GM19043 (cell line): Measurements from ENCODE around the gene HTR7.
"Not testable (repeated sequence)": the region's sequence is repeated elsewhere in the genome, so short reads cannot be mapped to it uniquely, and the experiment has no call there.

Experiments used
- ATAC-seq: cut with Tn5 transposase; IDR thresholded peaks from one replicate; pipeline ENCODE4 v1.9.1; 2021; ENCODE audit warnings: low read depth; ENCODE audit not compliant: unreplicated experiment

The HTR7 gene

DNA sequence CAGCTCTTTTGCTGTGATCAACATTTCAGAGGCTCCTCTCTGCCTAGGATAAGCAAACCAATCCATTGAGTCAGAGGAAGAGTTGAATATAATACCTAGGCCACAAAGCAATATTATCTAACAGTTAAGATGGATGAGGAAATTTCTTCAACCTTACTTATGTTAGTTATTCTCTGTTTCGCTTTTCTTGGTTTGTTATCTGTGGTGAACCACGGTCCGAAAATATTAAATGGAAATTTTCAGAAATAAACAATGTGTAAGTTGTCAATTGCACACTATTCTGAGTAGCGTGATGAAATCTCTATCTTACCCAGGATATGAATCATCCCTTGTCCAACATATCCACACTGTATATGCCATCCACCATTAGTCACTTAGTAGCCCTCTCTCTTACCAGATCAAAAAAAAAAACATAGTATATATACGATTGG lies 1.5 kb upstream of the HTR7 start:
- no peak for ATAC-seq

DNA sequence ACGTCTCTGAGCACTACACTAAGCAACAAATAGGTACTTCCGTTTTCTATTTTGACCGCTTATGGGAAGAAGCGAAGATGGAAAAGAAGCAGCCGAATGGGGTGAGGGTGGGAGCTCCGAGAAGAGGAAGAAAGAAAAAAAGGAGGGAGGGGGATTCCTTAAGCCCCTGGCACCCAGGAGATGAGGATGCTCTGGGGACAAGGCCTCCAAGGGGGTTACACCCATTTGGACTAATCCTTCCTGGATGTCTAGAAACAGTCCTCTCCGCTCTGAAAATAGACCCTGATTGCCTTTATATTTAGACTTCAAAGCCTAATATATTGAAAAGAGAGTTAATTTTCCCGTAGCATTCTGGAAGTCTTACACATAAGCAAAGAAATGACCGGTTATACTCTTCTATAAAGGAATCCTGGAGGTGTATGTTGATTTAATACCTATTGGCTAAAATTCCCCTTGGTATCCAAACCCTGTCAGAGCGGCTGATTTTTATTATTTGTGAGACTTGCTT lies 676 bp upstream of the HTR7 start:
- no peak for ATAC-seq

DNA sequence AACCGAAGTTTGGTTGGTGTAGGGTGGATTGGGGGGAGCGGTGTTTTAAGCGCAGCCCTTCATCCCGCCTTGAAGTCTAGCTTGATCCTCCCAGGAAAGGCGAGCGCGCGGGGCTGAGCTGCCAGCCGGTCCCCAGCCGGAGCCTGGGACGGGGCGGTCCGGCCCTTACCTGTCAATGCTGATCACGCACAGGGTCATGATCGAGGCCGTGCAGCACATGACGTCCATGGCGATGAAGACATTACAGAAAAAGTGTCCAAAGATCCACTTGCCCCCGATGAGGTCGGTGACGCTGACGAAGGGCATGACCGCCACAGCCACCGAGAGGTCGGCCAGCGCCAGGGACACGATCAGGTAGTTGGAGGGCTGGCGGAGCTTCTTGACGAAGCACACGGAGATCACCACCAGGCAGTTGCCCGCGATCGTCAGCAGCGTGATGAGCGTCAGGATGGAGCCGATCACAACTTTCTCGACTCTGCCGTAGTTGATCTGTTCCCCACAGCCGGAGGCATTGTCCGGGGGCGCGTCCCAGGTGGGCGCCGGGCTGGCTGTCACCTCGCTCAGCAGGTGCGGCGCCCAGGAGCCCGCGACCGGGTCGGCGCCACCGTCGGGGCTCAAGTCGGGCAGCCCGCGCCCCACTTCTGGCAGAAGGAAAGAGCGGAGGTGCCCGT lies 740 bp downstream of the HTR7 start:
- ATAC-seq, result peak; percentile 8

DNA sequence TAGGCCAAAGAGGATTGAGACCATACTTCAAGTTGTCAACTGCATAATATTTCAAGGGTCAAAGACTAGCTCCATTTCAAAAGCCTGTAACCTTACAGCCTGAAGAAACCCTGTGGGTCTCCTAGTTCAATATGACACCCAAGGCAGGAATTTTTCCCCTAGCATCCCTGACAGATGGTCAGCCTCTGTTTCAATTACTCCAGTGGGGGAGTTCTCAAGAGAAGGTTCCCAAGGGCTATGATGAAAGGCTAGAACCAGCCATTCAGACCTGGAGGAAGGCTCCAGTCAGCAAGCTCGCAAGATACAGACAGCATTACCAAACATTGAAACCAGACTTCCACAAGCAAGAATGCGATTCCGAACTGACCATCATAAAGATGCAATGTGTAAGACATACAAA lies 1.6 kb downstream of the HTR7 start:
- ATAC-seq, result no peak

DNA sequence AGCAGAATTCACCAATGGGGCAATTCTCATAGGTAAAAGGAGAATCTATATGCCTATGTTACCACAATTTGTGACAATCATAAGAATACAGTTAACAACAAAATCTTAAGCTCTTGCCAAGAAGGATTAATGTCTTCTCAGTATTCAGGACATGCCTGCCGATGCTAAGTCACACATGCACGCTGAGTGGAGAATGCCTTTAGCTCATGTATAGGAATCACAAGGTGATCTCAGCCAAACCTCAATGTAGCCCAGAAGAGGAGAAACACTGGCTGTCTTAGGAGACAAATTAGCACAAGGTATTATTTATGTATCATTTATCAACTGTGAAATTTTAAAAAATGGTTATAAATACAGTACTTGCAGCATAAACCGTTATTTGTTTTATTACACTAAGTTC lies 2.7 kb downstream of the HTR7 start:
- ATAC-seq, result no peak

DNA sequence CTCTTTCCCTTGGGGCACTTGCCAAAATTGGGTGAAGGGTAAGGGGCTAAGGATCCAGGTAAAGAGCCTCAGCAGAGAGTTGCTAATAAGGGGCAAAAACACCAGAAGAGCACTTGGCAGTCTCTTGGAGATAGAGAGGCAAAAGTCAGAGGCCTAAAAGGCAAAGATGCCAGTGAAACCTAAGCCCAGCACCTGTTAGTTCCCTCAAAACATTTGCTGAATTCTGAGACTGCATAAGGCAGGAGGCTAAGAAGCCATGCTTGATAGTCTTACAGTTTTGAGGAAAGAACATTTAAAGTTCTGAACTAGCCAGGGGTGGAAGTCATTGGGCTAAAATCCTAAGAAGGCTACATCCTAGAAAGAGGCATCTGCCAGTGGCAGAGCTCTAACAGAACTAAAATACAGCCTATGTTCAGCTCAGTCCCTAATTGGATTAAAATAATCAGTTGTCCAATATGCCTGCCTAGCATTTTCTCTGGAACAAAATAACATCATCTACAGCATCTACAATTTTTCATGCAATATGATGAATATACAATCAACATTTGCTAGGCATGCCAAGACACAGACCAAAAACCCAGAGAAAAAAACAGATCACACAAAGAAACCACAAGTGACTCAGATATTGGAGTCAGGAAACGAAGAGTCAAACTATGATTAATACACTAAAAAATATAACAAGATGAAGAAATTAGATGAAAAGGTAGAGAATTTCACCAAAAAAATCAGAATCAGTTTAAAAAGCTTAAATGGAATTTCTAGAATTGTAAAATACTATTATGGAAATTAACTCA lies 7.7 kb downstream of the HTR7 start:
- no peak for ATAC-seq

DNA sequence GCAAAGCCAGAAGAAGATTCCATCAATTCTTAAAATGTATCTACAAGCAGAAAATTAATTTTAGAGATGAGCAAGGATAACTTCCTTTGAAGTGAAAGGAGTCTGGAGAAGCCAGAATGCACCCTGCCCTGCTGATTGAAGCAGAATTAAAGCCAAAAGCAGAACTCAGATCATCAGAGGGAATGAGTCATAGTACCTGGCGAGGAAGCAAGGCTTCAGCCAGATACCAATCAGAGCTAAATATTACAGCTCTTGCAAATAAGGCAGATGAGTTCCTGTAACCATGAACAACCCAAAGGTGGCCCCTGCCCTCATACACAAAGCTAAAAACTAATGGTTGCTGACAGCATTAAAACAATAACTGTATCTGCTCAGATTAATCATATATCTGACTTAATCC lies 10.4 kb downstream of the HTR7 start:
- no peak for ATAC-seq

DNA sequence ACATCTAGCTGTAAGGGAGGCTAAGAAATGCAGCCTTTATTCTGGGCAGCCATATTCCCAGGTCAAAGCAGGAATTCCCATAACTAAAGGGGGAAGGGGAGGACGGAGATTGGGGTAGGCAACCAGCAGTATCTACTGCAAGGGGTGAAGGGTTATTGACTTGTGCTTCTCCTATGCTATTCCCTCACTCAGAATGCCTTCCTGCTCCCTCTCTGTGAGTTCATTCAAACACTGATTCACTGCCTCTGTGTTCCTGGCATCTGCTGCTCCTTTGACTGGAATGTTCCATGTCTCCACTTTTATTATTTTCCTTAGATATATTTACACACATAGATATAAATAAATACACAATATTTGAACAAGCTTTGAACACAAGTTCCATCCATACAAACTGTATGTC lies 11.1 kb downstream of the HTR7 start:
- ATAC-seq, result no peak

DNA sequence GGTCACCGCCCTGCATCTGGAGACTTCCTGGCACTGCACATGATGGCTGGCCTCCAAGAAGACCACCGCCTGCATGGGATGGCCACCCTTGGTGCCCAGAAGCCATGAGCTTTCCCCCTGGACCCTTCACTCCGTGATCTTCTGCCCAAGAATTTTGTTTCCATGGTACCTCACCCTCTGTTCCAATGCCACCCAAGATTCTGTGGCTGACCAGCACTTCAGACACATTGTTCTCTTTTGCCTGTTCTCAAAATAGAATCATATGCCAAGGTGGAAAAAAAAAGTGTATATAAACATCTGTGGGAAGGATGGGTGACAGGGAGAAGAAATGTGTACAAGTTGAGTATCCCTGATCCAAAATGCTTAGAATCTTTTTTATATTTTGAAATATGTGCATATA lies 12.1 kb downstream of the HTR7 start:
- no peak for ATAC-seq

DNA sequence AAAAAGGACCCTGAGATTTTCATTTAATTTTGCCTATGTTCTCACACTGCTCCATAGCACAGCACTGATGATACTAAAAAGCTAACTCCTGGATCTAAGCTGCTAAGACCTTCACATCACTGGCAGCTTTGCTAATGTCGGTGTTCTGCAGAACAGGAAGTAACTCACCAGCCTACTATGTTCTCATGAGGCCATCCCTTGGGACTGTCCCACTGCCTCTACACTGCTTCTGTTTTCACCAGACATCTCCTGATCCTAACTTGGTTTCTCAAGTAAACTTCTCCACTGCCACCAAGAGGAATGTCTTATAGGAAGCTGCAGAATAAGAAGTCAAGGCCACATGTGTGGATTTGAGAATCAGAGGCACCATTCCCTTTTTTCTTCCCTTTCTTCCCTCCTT lies 15.1 kb downstream of the HTR7 start:
- no peak for ATAC-seq

DNA sequence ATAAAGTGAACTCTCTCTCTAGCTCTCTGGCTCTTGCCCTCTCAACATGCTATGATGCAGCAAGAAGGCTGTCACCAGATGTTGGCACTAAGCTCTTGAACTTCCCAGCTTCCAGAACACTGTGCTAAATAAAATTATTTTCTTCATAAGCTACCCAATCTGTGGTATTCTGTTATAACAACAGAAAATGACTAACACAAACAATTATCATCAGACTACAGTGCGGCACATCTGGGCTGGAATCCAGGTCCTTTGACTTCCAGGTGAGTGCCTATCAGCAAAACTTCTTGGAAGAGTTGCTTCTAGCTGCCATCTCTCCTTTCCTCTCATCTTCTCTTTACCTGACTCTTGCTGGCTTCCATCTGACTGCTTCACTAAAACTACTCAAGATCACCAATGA lies 20.4 kb downstream of the HTR7 start:
- ATAC-seq, result no peak

DNA sequence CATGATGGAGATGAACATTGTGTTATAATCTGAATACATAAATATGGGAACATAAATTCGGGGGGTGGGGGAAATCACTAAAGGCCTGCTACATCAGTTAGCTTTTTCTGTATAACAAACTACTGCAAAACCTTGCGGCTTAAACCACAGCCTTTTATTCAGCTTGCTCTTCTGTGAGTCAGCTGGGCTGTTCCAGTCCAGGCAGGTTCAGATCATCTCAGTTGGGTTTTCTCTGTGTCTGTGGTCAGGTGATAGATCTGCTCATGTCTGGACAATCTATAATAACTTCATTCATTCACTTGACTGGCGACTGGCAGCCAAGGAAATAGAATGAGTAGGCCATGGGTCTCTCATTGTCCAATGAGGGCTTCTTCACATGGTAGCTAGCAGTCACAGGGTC lies 23.5 kb downstream of the HTR7 start:
- ATAC-seq, result no peak

DNA sequence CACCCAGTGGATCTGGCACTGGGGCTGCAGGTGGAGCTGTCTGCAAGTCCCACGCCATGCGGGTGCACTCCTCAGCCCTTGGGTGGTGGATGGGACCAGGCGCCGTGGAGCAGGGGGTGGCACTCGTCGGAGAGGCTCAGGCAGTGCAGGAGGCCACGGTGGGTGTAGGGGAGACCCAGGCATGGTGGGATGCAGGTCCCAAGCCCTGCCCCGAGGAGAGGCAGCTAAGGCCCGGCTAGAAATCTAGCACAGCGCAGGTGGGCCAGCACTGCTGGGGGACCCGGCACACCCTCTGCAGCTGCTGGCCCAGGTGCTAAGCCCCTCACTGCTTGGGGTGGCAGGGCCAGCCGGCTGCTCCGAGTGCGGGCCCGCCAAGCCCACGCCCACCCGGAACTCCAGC lies 25.7 kb downstream of the HTR7 start:
- no peak for ATAC-seq

DNA sequence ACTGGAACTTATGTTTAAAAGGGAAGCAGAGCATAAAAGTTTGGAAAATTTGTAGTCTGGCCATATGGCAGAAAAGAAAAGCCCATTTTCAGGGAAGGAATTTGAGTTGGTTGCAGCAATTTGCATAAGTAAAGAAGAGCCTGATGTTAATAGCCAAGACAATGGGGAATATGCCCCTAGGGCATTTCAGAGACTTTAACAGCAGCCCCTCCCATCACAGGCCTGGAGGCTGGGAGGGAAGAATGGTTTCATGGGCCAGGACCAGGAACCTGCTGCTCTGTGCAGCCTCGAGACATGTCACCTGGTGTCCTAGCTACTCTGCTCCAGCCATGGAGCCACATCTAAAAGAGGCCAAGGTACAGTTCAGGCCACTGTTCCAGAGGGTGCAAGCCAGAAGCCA lies 35.3 kb downstream of the HTR7 start:
- ATAC-seq, result no peak

DNA sequence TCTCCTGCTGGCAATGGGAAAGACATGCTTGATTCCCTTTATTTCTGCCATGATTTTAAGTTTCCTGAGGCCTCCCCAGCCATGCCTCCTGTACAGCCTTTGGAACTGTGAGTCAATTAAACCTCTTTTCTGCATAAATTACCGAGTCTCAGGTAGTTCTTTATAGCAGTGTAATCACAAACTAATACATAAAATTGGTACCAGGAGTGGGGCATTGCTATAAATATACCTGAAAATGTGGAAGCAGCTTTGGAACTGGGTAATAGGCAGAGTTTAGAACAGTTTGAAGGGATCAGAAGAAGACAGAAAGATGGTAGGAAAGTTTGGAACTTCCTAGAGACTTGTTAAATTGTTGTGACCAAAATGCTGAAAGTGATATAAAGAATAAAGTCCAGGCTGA lies 36.0 kb downstream of the HTR7 start:
- ATAC-seq, result not testable (repeated sequence)

DNA sequence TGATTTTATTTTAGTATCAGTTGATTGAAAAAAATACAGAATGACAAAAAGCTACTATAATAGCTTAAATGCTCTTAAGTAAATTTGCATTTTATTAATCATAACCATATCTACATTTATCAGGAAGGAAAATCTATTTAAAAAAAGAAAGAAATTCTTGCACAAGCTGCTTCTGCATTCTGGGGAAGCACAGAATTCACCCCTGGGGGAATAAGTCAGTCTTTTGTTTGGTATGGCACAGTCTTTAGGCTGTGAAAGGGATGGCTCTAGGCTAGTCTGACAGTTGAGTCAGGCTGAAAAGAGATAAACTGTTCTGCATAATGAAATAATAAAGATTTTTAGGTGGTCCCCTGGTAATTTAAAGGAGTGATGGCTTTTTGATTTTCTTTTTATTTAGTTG lies 37.9 kb downstream of the HTR7 start:
- no peak for ATAC-seq

DNA sequence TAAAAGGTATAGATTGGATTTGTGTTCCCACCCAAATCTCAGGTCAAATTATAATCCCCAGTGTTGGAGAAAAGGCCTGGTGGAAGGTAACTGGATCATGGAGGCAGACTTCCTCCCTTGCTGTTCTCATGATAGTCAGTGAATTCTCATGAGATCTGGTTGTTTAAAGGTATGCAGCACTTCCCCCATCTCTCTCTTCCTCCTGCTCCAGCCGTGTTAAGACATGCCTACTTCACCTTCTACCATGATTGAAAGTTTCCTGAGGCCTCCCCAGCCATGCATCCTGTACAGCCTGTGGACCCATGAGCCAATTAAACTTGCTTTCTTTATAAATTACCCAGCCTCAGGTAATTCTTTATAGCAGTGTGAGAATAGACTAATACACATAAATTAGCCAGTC lies 39.1 kb downstream of the HTR7 start:
- no peak for ATAC-seq

DNA sequence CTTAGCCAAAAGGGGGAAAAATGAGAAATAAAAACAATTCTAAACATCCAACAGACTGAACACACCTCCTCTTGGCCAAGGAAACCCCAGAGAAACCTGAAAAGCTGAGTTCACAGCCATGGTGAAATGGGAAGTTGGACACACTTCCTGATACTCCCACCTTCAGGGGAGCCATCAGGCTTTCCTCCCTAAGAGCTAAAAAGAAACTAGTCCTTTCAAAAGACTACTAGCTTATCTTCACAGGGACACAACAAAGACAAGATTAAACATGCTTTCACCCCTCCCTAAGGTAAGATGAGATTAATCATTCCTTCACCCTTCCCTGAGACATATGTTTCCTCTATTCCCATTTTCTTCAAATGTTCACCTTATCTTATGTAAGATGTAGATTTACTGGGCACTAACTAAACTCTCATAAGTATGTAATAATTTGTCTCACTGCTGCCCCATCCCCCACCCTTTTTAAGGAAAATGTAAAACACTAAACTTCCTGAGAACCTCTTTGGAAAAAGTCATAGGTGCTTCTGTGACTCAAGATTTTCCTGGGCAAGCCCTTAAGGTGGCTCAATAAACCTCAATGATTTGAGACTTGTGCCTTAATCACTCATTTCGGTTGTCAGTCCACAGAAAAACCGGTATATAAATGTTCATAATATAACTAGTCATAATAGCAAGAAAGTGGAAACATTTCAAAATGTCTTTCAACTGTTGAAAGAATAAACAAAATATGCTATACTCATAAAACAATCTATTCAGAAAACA lies 40.5 kb downstream of the HTR7 start:
- ATAC-seq, result no peak

DNA sequence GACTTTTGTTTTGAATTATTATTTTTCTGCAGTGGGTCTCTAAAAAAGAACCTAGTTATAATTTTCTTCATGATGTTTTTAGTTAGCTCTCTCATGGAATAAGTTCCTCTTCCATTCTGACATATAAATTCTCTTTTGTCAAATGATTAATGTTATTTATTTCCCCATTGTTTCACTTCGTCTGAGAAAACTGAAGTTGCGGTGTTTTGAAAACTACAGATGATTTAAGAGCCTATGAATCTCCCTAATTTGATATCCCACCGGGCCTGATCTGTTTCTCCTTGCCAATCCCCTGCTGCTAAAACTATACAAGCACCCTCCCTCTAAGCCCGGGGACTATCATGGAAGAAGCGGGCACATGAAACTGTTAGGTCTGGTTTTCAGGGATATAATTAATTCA lies 41.4 kb downstream of the HTR7 start:
- no peak for ATAC-seq

DNA sequence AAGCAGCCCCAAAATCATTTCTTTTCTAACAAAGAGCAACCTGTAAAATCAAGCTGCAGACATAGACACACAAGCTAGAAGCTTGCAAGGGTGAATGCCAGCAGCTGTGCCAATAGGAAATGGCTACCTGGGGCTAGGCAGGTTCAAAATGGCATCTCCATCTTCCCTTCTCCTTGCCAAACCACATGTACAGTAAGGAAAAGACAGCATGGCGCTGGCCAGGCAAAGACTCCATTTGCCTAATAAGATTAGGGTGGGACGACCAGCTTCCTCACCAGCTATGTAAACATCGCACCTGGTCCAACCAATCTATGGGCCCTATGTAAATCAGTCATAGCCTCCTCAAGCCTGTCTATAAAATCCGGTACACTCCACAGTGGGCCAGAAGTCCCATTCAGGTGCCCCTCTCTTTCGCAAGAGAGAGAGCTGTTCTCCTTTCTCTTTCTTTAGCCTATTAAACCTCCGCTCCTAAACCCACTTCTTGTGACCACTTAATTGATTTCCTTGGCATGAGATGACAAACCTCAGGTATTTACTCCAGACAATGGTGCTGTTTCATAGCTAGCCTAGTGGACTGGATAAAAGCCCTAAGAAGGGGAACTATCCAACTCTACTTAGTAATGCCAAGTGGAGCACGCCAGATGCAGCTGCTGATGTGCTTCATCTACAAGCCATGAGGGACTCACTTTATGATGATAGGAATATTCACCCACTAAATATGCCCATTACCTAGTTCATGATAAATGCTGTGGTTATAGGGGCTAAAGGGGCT lies 44.1 kb downstream of the HTR7 start:
- no peak for ATAC-seq

DNA sequence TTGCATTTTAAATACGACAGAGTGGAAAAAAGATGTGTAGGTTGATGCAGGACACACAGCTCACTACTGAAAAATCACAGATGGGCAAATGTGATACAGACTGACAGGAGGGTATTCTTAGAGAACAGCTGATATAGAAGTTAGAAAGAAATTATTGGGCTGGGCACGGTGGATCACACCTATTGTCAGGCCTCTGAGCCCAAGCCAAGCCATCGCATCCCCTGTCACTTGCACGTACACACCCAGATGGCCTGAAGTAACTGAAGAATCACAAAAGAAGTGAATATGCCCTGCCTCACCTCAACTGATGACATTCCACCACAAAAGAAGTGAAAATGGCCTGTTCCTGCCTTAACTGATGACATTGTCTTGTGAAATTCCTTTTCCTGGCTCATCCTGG lies 50.7 kb downstream of the HTR7 start:
- not testable (repeated sequence) for ATAC-seq
